ENCODE measurements around the gene FOXP1. TPM values are rescaled to one million over a fixed set of nuclear protein-coding genes. Genes with fewer than 3 reads are reported as not detected.

FOXP1 gene
- total RNA-seq, 1 donor from 2014 or later: 107 TPM

GRCh38 chr3:71130471-71131374 is 452.8 kb downstream of the FOXP1 start:
- Mint-ChIP-seq H3K27ac (ENCODE audit: unreplicated experiment) (peak overlapping the region; percentile 93), H3K9me3 (ENCODE audit: unreplicated experiment) (no peaks in the 10 kb centered on the region), H3K4me1 (ENCODE audit: low read depth, unreplicated experiment) (peaks cover 59% of the 10 kb centered on the region), H3K27me3 (ENCODE audit: low read depth, unreplicated experiment) (no peaks in the 10 kb centered on the region), H3K4me3 (ENCODE audit: unreplicated experiment) (peak overlapping the region; percentile 81), H3K36me3 (ENCODE audit: low read depth, unreplicated experiment) (no peaks in the 10 kb centered on the region)
- Histone ChIP-seq H3K27me3 (ENCODE audit: insufficient read depth, low read length) (no peaks in the 10 kb centered on the region), H3K4me3 (ENCODE audit: insufficient read depth, low read depth, low read length) (peak overlapping the region; percentile 69), H3K27ac (ENCODE audit: low read depth, low read length) (peak overlapping the region; percentile 92), H3K4me1 (ENCODE audit: insufficient read depth, low read length) (peaks cover 58% of the 10 kb centered on the region), H3K36me3 (ENCODE audit: insufficient read depth, low read length) (no peaks in the 10 kb centered on the region), H3K9me3 (ENCODE audit: insufficient read depth, low read depth, low read length) (no peaks in the 10 kb centered on the region), H3K9ac (ENCODE audit: low read length) (peak overlapping the region; percentile 92), H2AFZ (ENCODE audit: low read depth, low read length) (no peak overlapping the region), H4K20me1 (ENCODE audit: insufficient read depth, low read length) (peaks cover 2% of the 10 kb centered on the region), H3K79me2 (ENCODE audit: insufficient read depth, low read length) (peaks cover 53% of the 10 kb centered on the region), H3K4me2 (ENCODE audit: low read length) (peak overlapping the region; percentile 88)
- DNase-seq (ENCODE audit: low read depth) (peak; percentile 87), FAIRE-seq (peak; percentile 59)
- no peak for TF ChIP-seq CTCF (IDR thresholded peaks at IDR 0.05; ENCODE audit: insufficient read depth, low read depth, low read length)
- no peak for TF ChIP-seq EZH2 (IDR thresholded peaks at IDR 0.05; ENCODE audit: insufficient read depth, low read length)

GRCh38 chr3:71129611-71130431 is 453.7 kb downstream of the FOXP1 start:
- peak overlapping the region; percentile 92 for H3K27ac ChIP-seq (ENCODE audit: low read depth, low read length)
- peaks cover 53% of the 10 kb centered on the region for H3K4me1 ChIP-seq (ENCODE audit: insufficient read depth, low read length)
- H3K9ac ChIP-seq (ENCODE audit: low read length): peak overlapping the region; percentile 92
- Mint-ChIP-seq H3K9me3 (ENCODE audit: unreplicated experiment) (no peaks in the 10 kb centered on the region), H3K4me3 (ENCODE audit: unreplicated experiment) (peak overlapping the region; percentile 81), H3K27me3 (ENCODE audit: low read depth, unreplicated experiment) (no peaks in the 10 kb centered on the region), H3K36me3 (ENCODE audit: low read depth, unreplicated experiment) (no peaks in the 10 kb centered on the region), H3K4me1 (ENCODE audit: low read depth, unreplicated experiment) (peaks cover 57% of the 10 kb centered on the region), H3K27ac (ENCODE audit: unreplicated experiment) (peak overlapping the region; percentile 93)
- no peaks in the 10 kb centered on the region for H3K36me3 ChIP-seq (ENCODE audit: insufficient read depth, low read length)
- H3K4me3 ChIP-seq (ENCODE audit: insufficient read depth, low read depth, low read length): peak overlapping the region; percentile 69
- FAIRE-seq (no peak), DNase-seq (ENCODE audit: low read depth) (peak; percentile 49)
- no peak overlapping the region for H2AFZ ChIP-seq (ENCODE audit: low read depth, low read length)
- TF ChIP-seq CTCF (IDR thresholded peaks at IDR 0.05; ENCODE audit: insufficient read depth, low read depth, low read length) (no peak), EZH2 (IDR thresholded peaks at IDR 0.05; ENCODE audit: insufficient read depth, low read length) (no peak)
- peak overlapping the region; percentile 88 for H3K4me2 ChIP-seq (ENCODE audit: low read length)
- no peaks in the 10 kb centered on the region for H3K9me3 ChIP-seq (ENCODE audit: insufficient read depth, low read depth, low read length)
- peaks cover 56% of the 10 kb centered on the region for H3K79me2 ChIP-seq (ENCODE audit: insufficient read depth, low read length)
- peaks cover 2% of the 10 kb centered on the region for H4K20me1 ChIP-seq (ENCODE audit: insufficient read depth, low read length)
- H3K27me3 ChIP-seq (ENCODE audit: insufficient read depth, low read length): no peaks in the 10 kb centered on the region

Data from astrocyte (in vitro differentiated cells and primary cell).